HFFc6 (cell line): ENCODE data around the gene SCN8A. TPM values are rescaled to one million over a fixed set of nuclear protein-coding genes. Genes with fewer than 3 reads are reported as not detected.
"Not testable (repeated sequence)": the region's sequence is repeated elsewhere in the genome, so short reads cannot be mapped to it uniquely, and the experiment has no call there.

Experiments
- DNase-seq: peaks from one replicate; pipeline ENCODE4 v3.0.0-alpha.2; 2018
- H3K27ac Mint-ChIP-seq: 2 replicates; pipeline ENCODE4 v1.8.0; 2020; ENCODE audit warnings: mild to moderate bottlenecking, mixed read lengths
- H3K27me3 Mint-ChIP-seq: 2 replicates; pipeline ENCODE4 v1.8.0; 2021; ENCODE audit warnings: mild to moderate bottlenecking, moderate library complexity, mixed read lengths; ENCODE audit not compliant: insufficient read depth
- H3K36me3 Mint-ChIP-seq: 2 replicates; pipeline ENCODE4 v1.8.0; 2021; ENCODE audit warnings: low read depth, mixed read lengths
- H3K4me1 Mint-ChIP-seq: 2 replicates; pipeline ENCODE4 v1.8.0; 2020; ENCODE audit warnings: low read depth, mixed read lengths
- H3K4me3 Mint-ChIP-seq: 2 replicates; pipeline ENCODE4 v1.8.0; 2020; ENCODE audit warnings: mild to moderate bottlenecking, moderate library complexity, mixed read lengths
- H3K9me3 Mint-ChIP-seq: 2 replicates; pipeline ENCODE4 v1.8.0; 2020; ENCODE audit warnings: mild to moderate bottlenecking, mixed read lengths
- total RNA-seq, 6 experiments: library from RNA; stranded (reverse); fragmentation: NEBNext Ultra II Directional; extraction: Animal tissue kit (Norgen Biotek cat#: 25700); gene quantifications; 2 replicates in 1 of 6; 3 replicates in 5 of 6; pipeline ENCODE4 v1.2.3, GENCODE V29; 2021
- TF ChIP-seq, protein P1 (sequence below): fragments of 200-600 bp; sonication (generic); IDR thresholded peaks from 2 replicates; pipeline ENCODE4 v1.5.0; 2021; ENCODE audit warnings: antibody characterized with exemption, mild to moderate bottlenecking

SCN8A gene
- total RNA-seq, 6 experiments from 2014 or later: 13.4 to 16.0 (median 15.3) TPM

DNA sequence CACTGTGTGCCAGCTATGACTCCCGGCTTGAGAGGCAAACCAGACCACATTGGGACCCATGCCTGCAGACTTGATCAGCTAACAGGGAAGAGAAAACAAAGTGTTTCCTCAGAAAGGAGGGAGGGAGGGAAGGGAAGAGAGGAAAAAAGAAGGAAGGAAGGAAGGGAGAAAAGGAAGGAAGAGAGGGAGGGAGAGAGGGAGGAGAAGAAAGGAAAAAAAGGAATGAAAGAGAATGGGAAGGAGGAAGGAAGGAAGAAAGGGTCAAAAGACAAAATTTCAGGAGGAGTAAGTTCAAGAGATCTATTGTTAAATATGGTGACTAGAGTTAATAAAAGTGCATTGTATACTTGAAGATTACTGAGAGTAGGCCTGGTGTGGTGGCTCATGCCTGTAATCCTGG is 238.6 kb downstream of the SCN8A start:
- Mint-ChIP-seq H3K4me1 (peaks cover 11% of the 10 kb centered on the region), H3K27me3 (peaks cover 31% of the 10 kb centered on the region)

DNA sequence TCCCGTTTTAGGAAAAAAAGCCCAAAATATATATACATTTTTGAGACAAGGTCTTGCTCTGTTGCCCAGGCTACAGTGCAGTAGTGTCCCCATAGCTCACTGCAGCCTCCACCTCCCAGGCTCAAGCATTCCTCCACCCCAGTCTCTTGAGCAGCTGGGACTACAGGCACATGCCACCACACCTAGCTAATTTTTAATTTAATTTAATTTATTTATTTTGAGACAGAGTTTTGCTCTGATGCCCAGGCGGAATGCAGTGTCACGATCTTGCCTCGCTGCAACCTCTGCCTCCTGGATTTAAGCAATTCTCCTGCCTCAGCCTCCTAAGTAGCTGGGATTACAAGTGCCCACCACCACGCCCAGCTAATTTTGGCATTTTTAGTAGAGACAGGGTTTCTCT is 240.8 kb downstream of the SCN8A start:
- not testable (repeated sequence) for H3K27ac Mint-ChIP-seq, H3K36me3 Mint-ChIP-seq, DNase-seq, H3K9me3 Mint-ChIP-seq, H3K4me3 Mint-ChIP-seq
- H3K27me3 Mint-ChIP-seq: peaks cover 35% of the 10 kb centered on the region
- H3K4me1 Mint-ChIP-seq: peaks cover 11% of the 10 kb centered on the region

More for the DNA sequence above, 238.6 kb downstream of the SCN8A start:
- H3K36me3 Mint-ChIP-seq: no peaks in the 10 kb centered on the region
- H3K27ac Mint-ChIP-seq: no peak overlapping the region
- no peaks in the 10 kb centered on the region for H3K9me3 Mint-ChIP-seq
- TF ChIP-seq, protein P1, sequence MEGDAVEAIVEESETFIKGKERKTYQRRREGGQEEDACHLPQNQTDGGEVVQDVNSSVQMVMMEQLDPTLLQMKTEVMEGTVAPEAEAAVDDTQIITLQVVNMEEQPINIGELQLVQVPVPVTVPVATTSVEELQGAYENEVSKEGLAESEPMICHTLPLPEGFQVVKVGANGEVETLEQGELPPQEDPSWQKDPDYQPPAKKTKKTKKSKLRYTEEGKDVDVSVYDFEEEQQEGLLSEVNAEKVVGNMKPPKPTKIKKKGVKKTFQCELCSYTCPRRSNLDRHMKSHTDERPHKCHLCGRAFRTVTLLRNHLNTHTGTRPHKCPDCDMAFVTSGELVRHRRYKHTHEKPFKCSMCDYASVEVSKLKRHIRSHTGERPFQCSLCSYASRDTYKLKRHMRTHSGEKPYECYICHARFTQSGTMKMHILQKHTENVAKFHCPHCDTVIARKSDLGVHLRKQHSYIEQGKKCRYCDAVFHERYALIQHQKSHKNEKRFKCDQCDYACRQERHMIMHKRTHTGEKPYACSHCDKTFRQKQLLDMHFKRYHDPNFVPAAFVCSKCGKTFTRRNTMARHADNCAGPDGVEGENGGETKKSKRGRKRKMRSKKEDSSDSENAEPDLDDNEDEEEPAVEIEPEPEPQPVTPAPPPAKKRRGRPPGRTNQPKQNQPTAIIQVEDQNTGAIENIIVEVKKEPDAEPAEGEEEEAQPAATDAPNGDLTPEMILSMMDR: no peak
- H3K4me3 Mint-ChIP-seq: no peak overlapping the region
- DNase-seq: no peak

DNA sequence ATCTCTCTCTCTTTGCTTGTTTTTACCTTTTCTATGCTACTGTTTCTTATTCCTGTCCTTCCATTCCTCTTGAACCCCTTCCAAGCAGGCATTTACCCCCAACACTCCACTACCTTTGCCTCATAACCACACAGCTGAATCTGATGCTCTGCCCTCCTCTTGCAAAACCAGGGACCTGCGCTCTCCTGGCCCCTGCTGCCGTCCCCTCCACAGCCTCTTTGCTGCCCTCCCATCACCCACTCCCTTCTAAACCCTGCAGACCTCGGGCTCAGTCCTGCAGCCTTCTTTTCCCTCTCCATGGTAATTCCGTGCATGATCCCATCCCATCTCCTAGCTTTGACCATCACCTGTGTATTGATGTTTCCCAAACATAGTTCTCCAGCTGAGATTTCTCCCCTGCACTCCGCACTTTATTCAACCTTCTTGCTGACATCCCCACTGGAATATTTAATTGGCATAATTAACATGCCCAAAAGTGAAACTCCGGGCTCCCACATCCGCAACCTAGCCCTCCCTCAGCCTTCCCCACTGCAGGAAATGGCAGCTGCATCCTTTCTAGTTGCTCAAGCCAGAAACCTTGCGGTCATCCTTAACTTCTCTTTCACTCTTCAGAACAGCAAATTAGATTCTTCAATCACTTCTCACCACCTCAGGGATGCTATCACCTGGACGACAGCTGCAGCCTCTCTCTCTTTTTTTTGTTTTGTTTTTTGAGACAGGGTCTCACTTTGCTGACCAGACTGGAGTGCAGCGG is 241.5 kb downstream of the SCN8A start:
- TF ChIP-seq, protein P1: no peak
- Mint-ChIP-seq H3K4me3 (no peak overlapping the region), H3K27me3 (peaks cover 38% of the 10 kb centered on the region), H3K36me3 (no peaks in the 10 kb centered on the region), H3K4me1 (peaks cover 8% of the 10 kb centered on the region), H3K27ac (no peak overlapping the region), H3K9me3 (no peaks in the 10 kb centered on the region)
- no peak for DNase-seq

DNA sequence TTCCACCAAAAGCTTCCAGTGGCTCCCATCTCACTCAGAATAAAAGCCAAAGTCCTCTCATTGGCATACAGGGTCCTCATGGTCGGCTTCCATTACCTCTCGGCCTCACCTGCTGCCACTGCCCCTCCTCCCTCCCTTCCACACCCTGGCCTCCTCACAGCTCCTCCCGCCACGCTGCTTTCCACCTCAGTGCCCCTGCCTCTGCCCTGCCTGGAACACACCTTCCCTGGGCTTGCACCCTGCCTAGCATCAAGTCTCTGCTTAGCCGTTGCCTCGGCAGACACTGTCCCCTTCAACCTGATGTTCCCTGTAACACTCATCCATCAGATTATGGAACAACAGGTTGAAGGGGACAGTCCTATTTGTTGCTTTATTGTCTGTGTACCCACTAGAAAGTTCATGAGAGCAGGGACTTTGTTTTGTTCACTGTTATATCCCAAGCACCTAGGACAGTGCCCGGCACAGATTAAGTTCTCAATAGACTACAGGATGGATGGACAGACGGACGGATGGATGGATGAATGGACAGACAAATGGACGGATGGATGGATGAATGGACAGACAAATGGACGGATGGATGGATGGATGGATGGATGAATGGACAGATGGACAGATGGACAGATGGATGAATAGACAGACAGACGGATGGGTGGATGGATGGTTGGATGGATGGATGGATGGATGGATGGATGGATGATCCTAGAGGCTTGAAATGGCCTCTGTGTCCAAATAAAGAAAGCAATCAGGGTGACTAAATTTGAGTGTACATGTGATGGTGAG is 242.6 kb downstream of the SCN8A start:
- no peak for DNase-seq
- H3K27me3 Mint-ChIP-seq: peaks cover 42% of the 10 kb centered on the region
- TF ChIP-seq, protein P1: no peak
- no peak overlapping the region for H3K4me3 Mint-ChIP-seq
- no peaks in the 10 kb centered on the region for H3K36me3 Mint-ChIP-seq
- H3K9me3 Mint-ChIP-seq: no peaks in the 10 kb centered on the region
- H3K27ac Mint-ChIP-seq: no peak overlapping the region
- H3K4me1 Mint-ChIP-seq: no peaks in the 10 kb centered on the region

DNA sequence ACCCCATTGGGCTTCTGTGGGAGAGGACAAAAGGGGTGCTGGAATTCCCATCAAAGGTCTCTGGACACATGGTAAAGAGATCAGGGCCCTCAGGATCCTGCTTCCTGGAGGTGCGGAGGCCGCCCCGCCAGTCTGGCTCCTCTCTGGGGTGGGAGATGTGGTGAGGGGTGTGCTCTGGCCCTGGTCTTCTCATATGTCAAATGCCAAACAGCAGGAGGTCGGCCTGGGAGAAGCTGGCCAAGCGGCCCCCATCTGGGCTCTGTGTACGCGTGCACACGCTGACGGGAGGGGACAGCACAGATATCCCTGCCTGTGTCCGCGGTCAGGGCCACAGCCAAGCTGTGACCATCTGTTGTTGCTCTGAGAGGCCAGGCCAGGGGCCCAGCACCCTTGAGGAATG is 243.4 kb downstream of the SCN8A start:
- H3K36me3 Mint-ChIP-seq: no peaks in the 10 kb centered on the region
- peaks cover 50% of the 10 kb centered on the region for H3K27me3 Mint-ChIP-seq
- H3K4me1 Mint-ChIP-seq: no peaks in the 10 kb centered on the region

More for the DNA sequence above, 243.4 kb downstream of the SCN8A start:
- Mint-ChIP-seq H3K27ac (no peak overlapping the region), H3K4me3 (no peak overlapping the region), H3K9me3 (no peaks in the 10 kb centered on the region)
- DNase-seq: no peak
- TF ChIP-seq, protein P1: no peak
